Fibroblast of skin of back (primary cell): ENCODE results near the gene DRAM1.
A peak's percentile ranks its signal among the peaks of the same experiment; 100 is the strongest.
"Not testable (repeated sequence)": the region's sequence is repeated elsewhere in the genome, so short reads cannot be mapped to it uniquely, and the experiment has no call there.

Experiments used
- DNase-seq: peaks from one replicate; pipeline ENCODE4 v3.0.0-alpha.2; 2013

DRAM1 gene

DNA sequence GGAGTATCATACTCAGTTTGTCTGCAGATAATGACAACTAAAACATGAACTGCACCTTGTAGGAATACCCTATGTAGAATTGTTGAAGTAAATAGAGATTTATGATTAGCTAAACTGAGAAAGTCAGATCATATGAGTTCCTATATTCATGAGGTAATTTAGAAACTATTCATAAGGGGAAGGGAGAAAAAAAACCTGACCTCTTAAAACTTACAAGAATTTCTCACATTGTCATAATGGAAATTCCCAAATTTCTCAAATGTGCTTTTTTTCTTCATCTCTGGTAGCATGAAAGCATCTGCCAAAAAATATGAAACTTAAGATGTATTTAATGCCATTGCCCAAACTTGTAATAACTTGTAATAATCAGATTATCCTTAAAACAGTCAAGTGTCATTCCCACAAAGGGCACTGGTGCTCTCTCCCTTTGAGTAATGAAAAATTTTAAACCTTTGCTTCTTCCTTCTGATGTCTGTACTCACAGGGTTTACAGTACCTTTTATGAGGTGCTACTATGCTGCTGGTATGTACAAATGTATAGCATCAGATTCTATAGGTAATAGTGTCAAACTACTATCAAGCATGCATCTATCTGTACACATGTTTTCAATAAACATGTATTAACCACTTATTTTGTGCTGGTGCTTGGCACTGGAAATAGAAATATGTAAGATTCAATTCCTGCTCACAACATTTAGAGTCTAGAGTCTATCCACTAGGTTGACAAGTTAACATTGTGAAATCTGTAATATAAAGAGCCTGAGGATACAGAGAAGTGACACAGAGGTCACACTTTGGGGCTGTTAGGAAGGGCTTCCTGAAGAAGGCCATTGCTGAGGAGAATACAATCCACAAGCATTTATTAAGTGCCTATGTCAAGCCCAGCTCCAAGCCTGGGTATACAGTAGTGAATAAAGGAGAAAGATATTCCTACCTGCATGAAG lies 17.4 kb upstream of the DRAM1 start:
- DNase-seq = peak; percentile 57

- not testable (repeated sequence) for DNase-seq
These were observed 15.7 kb upstream of the DRAM1 start for GRCh38 chr12:101861688-101862087.

GRCh38 chr12:101862245-101862644 lies 15.1 kb upstream of the DRAM1 start:
- peak; percentile 71 for DNase-seq

GRCh38 chr12:101863981-101864380 lies 13.4 kb upstream of the DRAM1 start:
- DNase-seq = peak; percentile 47

DNA sequence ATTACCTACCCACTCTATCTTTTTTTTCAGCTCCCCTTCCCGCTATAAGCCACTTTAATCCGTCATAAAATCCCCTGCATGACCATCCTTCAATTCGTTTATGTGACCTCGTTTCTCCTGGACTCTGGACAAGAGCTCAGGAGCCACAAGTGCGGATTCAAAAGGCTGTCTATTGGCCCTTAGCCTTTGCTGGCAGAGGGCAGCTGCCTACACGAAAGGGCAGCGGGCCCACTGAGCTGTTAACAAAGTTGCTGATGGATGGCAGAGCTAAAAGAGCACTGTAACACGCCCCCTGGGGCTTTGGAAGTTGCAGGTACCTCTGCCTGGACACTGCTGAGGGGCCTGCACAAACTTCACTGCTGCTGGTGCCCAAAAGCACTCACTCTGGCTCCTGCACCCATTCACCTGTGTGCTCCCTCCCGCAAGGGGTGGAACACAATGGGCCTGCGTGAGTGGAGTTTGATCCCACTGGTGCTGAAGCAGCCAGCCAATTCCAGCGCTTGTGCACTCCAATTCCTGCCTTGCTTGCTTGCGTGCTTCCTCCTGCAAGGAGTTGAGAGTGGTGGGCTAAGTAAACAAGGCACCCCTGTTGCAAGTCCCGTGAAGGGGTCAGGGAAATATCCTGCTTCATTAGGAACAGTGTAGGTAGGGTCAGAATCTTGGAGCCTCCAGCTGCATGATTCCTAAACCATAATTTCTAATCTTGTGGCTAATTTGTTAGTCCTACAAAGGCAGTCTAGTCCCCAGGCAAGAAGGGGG lies 10.6 kb upstream of the DRAM1 start:
- no peak for DNase-seq

- not testable (repeated sequence) for DNase-seq
These were observed 9.8 kb upstream of the DRAM1 start for GRCh38 chr12:101867619-101868018.

DNA sequence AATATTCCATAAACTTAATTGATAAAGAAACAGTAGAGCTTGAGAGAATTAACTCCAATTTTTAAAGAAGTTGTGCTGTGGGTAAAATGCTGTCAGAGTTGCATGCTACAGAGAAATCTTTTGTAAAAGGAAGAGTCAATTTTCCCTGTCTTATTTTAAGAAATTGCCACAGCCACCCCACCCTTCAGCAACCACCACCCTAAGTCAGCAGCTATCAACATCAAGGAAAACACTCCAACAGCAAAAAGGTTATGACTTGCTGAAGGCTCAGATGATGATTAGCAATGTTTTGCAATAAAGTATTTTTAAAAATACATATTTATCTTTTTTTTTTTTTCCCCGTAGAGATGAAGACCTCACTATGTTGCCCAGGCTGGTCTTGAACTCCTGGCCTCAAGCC lies 6.5 kb upstream of the DRAM1 start:
- no peak for DNase-seq

DNA sequence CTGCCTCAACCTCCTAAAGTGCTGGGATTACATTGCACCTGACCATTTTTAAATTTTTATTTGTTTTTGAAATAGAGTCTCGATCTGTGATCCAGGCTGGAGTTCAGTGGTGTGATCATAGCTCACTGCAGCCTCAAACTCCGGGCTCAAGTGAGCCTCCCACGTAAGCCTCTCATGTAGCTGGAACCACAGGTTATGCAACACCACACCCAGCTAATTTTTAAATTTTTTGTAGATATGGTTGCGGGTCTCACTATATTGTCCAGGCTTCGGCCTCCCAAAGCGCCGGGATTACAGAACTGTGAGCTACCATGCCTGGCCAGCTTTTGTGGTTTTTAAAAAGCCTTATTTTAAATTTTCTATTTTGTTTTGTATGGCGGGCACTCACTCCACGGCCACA lies 2.2 kb upstream of the DRAM1 start:
- no peak for DNase-seq

- DNase-seq = no peak
These were observed 989 bp upstream of the DRAM1 start for GRCh38 chr12:101876322-101876860.

- peak; percentile 25 for DNase-seq
These were observed 444 bp downstream of the DRAM1 start for GRCh38 chr12:101877806-101878242.

DNA sequence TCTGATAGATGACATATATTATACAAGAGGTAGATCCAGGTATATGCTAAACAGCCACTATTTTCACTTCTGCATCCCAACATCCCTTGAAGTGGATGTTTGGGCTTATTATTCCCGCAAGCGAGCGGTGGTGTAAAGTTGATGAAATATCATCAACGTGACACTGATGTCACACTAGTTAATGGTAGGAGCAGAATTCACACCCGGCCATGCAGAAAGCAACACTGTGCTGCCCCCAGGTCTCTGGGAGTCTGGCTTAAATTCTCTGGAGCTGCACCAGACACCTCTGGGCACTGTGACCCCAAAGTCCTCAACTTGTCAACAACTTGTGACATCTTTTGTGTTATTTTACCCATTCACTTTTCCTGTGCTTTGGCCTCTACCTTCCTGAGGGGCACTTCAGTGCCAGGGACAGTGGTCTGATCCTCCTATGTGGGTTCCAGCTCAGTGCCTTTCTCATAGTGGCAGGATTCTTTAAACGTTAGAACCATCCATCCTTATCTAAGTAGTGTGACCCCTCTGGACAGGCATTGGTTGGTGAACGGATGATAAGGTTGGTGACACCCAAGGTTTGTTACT lies 952 bp downstream of the DRAM1 start:
- no peak for DNase-seq

DNA sequence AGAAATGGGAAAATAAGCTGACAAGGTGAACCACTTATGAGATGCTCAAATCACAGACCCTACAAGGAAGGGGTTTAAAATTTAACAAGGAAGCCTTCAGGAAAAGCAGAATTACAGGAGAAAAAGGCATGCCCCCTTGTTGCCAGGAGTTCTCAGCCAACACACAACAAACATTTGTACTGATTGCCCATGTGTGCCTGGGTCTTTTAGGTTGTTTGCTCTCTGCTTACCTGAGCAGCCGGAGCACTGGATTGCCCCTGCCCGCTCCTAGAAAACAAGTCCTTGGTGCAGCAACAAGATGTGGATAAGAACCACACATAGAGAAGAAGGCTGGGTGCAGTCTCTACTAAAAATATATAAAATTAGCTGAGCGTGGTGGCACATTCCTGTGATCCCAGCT lies 3.4 kb downstream of the DRAM1 start:
- no peak for DNase-seq

DNA sequence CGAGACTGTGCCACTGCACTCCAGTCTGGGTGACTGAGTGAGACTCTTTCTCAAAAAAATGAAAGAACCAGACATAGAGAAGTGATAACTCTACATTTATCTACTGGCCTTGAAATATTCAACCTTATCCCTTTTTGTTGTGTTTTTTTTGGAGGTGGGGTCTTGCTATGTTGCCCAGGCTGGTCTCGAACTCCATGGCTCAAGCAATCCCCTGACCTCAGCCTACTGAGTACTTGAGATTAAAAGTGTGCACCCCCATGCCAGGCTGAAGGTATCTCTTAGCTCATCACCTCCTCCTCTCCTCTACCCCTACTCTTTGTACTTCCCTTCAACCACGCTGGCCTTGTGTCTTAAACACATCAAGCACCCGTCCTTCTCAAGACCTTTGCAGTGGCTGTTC lies 3.8 kb downstream of the DRAM1 start:
- DNase-seq = no peak

DNA sequence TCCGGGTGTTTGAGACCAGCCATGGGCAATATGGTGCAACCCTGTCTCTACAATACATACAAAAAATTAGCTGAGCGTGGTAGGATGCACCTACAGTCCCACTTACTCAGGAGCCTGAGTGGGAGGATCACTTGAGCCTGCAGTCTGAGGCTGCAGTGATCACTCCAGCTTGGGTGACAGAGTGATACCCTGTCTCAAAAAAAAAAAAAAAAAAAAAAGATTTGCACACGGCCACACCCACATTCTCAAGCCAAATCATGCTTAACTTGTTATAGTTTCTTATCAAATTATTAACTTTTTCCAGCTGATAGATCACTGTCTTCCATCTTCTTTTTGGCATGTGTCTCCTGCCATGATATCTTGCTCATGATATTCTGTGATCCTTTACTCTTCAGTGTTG lies 6.8 kb downstream of the DRAM1 start:
- DNase-seq = no peak

DNA sequence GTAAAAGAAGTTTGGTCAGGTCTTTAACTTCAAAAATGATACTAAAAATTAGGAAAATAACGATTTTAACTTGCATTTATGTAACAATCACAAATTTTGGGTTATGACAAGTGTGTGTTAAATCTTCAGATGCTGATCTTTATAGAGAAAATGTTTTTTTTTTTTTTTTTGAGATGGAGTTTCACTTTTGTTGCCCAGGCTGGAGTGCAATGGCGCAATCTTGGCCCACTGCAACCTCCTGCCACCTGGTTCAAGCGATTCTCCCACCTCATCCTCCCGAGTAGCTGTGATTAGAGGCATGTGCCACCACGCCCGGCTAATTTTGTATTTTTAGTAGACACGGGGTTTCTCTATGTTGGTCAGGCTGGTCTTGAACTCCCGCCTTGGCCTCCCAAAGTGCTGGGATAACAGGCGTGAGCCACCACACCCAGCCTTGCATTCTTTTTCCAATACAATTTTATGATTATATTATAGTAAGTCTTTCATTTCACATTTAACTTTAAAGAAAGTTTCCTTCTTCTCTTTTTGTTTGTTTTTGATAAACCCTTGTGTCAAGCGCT lies 7.5 kb downstream of the DRAM1 start:
- not testable (repeated sequence) for DNase-seq

- DNase-seq = no peak
These were observed 8.7 kb downstream of the DRAM1 start for GRCh38 chr12:101885912-101886561.

DNA sequence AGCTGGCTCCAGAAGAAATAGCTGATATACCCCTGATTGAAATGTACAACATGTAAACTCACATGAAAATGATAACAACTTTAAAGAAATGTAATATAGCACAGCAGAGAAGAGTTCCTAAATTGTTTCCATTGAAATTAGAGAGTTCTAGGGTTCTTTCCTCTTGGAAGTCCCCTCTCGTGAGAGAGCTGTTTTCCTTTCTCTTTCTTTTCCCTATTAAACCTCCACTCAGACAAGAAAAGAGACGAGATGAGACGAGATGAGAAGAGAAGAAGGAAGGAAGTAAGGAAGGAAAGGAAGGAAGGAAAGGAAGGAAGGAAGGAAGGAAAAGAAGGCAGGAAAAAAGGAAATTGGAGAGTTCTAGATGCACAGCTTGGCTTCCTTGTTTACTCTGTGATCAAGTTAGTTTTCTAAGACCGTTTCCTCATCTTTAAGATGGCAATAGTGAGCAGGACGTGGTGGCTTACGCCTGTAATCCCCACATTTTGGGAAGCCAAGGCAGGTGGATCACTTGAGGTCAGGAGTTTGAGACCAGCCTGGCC lies 11.9 kb downstream of the DRAM1 start:
- DNase-seq = no peak

DNA sequence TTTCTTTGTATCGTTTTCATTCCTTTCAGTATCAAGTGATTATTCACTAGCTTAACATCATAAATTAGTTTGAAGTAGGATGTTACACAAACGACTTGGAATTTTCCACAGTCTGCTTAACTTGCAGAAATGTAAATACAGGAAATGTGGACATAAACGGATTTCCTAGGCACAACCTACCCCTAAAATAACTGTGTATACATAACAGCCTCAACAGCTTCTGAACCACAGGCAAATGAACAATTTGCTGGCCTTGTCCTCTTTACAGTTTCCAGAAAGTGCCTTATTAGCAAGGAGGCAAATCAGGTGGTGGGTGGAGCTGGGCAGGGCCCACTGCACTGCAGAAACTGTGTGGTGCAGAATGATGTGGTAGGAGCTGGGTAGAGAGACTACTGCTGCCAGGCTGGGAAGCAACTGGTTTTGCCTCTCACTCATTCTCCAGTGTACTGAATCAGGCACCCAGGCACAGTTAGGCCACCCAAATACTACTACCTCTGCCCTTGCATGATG lies 14.1 kb downstream of the DRAM1 start:
- DNase-seq = peak; percentile 86

GRCh38 chr12:101892794-101893193 lies 15.4 kb downstream of the DRAM1 start:
- no peak for DNase-seq

DNA sequence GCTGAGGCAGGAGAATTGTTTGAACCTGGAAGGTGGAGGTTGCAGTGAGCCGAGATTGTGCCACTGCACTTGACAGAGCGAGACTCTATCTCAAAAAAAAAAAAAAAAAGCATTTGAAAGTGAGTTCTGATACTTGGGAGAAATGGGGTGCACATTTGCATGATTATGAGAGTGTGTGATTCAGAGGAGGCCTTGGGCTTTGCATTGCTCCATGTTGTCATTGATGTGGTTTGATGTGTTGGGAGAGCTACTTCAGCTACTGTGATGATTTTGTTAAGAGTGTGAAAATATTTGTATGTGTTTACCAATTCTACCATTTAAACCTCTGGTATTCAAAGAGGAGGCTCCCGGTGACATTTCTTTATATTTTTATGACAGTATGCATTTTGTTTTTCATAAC lies 24.4 kb downstream of the DRAM1 start:
- no peak for DNase-seq

- DNase-seq = no peak
These were observed 25.3 kb downstream of the DRAM1 start for GRCh38 chr12:101902641-101903040.

- DNase-seq = no peak
These were observed 28.8 kb downstream of the DRAM1 start for GRCh38 chr12:101906226-101906625.
